ENCODE results near the gene SUN2. TPM values are rescaled to one million over a fixed set of nuclear protein-coding genes. Genes with fewer than 3 reads are reported as not detected.

The SUN2 gene
- total and polyA plus RNA-seq, 10 of the 15 experiments (the other 5 are each of a cell fraction or from before 2014, with no cell fraction given), result 0.18 to 107 (median 35.9) TPM

DNA sequence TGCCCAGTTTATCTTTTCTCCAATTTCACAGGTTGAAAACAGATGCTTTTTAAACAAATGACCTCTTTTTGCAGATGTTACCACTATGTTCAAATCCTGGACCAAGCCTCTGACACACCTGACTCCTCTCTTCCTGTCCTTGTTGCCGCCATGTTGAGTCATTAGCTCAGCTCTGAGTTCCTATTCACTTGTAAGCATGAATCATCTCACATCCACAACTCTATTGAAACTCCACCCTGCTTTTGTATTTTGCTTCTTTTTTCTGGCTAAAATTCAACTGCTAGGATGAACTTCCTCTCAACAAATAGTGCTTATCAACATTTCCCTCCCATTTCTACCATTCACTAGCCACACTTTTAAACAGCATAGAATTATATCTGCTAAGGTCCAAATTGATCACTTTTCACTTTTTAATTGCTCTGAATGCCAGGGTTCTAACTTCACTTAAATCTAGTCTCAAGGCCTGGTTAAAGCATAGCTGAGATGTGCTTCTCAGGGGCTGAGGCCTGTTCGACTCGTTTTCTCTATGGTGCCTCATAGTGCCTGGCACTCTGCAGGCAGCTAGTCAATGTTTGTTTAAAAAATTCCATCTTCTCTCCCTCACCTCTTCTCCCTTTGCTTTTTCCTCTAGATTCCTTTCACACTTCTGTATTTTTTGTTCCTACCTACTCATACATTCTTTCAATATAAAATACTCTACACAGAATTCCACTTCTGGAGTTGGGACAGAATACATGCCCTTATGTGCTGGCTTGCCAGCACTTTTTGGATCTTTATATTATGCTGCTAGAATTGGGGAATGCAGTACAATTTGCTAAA is 59.0 kb downstream of the SUN2 start:
- no peak for FAIRE-seq
- Histone ChIP-seq H3K27me3 (replicated peaks in 1 of 2; ENCODE audit: control insufficient read depth in 2 of 2, insufficient read depth in 2 of 2, low read length in 1 of 2) (no peaks in the 10 kb centered on the region), H3K9ac (ENCODE audit: control insufficient read depth, insufficient read depth, low read length) (peak overlapping the region; percentile 25; the same call in 1 of the 2 replicates), H3K36me3 (ENCODE audit: control insufficient read depth in 2 of 2, insufficient read depth in 2 of 2, low read length in 1 of 2) (0 out of 4 replicates have a peak, but pooled peaks cover 0 to 7% of the 10 kb centered on the region in 2 experiments), H3K4me3 (peak overlapping the region; percentile 86; the same call in 1 of the 2 replicates), H4K20me1 (ENCODE audit: control insufficient read depth, insufficient read depth) (no peaks in the 10 kb centered on the region), H3K27ac (ENCODE audit: control insufficient read depth, insufficient read depth) (peak overlapping the region; percentile 41), H3K4me1 (ENCODE audit: control insufficient read depth, insufficient read depth, low read length) (peaks cover 7% of the 10 kb centered on the region), H3K9me3 (replicated peaks; ENCODE audit: control insufficient read depth, insufficient read depth, low read length) (no peaks in the 10 kb centered on the region), H3K79me2 (ENCODE audit: control insufficient read depth, insufficient read depth, low read length) (peaks cover 56% of the 10 kb centered on the region), H3K4me2 (ENCODE audit: control insufficient read depth, insufficient read depth) (peak overlapping the region; percentile 83), H2AFZ (ENCODE audit: control insufficient read depth, low read depth, low read length) (no peak overlapping the region)
- no TSS peak for BruUV-seq (replicated peaks)
- POLR2A ChIA-PET, result interaction anchor here (1.8 to 5.9 kb wide), 6 partner anchors 8 to 60 kb away, joined by 4 to 43 read pairs (median 20); partner anchors contain the start of genes GTPBP1, SUN2 and TOMM22
- WGBS (ENCODE audit: insufficient coverage, insufficient replicate concordance, low lambda C conversion rate, missing lambda C conversion rate), result 54% methylated on average over 3 of the region's 3 CpGs
- intact Hi-C loops (cut with micrococcal nuclease; ENCODE audit: unreplicated experiment), result no loop called here
- DNase-seq (ENCODE audit: low read depth, low spot score), result no peak
- RAD21 ChIA-PET (ENCODE audit: unreplicated experiment), result interaction anchor here (1.7 to 5.3 kb wide), 3 partner anchors 11 to 15 kb away, joined by 3 to 30 read pairs (median 12); partner anchors contain the start of gene TOMM22
- CTCF ChIA-PET, result interaction anchor here (0.6 to 4.4 kb wide), 5 partner anchors 11 to 72 kb away, joined by 3 to 45 read pairs (median 5); partner anchors contain the start of gene TOMM22
- ATAC-seq, result peak; percentile 8; the same call in 1 of the 3 replicates
- TF ChIP-seq ATF7 (IDR thresholded peaks at IDR 0.05; ENCODE audit: low read depth) (peak; percentile 10; the same call in 1 of the 2 replicates), JUNB (IDR thresholded peaks at IDR 0.05) (no peak), NBN (IDR thresholded peaks at IDR 0.05) (0 out of 2 replicates have a peak, but pooled peaks have one; percentile 23), YY1 (IDR thresholded peaks at IDR 0.05; ENCODE audit: low read depth, low read length) (peak; percentile 79)
- TF ChIP-seq, protein P1, sequence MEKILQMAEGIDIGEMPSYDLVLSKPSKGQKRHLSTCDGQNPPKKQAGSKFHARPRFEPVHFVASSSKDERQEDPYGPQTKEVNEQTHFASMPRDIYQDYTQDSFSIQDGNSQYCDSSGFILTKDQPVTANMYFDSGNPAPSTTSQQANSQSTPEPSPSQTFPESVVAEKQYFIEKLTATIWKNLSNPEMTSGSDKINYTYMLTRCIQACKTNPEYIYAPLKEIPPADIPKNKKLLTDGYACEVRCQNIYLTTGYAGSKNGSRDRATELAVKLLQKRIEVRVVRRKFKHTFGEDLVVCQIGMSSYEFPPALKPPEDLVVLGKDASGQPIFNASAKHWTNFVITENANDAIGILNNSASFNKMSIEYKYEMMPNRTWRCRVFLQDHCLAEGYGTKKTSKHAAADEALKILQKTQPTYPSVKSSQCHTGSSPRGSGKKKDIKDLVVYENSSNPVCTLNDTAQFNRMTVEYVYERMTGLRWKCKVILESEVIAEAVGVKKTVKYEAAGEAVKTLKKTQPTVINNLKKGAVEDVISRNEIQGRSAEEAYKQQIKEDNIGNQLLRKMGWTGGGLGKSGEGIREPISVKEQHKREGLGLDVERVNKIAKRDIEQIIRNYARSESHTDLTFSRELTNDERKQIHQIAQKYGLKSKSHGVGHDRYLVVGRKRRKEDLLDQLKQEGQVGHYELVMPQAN (conservative IDR thresholded peaks at IDR 0.05), result no peak
- SMC1A ChIA-PET (ENCODE audit: uncharacterized antibody, unreplicated experiment), result interaction anchor here (0.9 to 7.6 kb wide), 5 partner anchors 11 to 69 kb away, joined by 3 to 54 read pairs (median 6); partner anchors contain the start of genes GTPBP1 and TOMM22
- in situ Hi-C loops (cut with MboI), result no loop called here

All from GM12878 (cell line).